ENCODE data around the gene ZNF440.
"Not testable (repeated sequence)": the region's sequence is repeated elsewhere in the genome, so short reads cannot be mapped to it uniquely, and the experiment has no call there.

ZNF440 gene

DNA sequence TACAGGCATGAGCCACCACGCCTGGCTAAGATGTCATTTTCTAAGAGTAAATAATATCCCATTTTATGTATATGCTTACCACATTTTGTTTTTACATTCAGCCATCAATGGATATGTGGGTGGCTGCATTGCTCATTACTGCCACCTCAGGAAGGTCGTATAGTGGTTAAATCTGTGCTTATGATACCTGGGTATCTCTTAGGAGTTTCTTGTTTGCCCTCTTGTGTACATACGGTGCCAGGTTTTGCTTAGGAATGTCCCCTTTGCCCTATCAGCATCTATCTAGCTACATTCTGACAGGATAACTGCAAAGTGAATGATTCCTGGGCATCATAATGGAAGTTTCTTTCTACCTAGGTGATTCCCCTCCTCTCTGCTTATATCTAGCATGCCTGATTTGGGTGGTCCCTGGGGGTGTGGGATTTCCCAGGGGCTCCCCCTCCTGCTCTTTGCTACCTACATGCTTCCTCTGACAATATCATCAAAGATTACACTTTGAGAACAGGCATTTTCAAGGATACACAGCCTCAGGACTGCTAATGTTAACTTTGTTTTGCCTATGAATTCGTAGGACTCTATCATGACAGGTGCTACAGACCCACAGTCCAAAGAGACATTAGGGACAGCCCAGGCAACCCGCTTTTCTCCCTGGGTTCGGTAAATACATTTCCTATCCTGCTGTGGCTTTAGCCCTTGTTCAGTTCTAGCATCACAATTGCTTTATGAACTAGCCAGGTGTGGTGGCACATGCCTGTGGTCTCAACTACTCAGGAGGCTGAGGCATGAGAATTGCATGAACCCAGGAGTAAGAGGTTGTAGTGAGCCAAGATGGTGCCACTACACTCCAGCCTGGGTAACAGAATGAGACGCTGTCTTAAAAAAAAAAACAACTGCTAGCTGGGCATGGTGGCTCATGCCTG, 15.1 kb downstream of the ZNF440 start:
- DNase-seq (ENCODE audit: low read depth in 2 of 3, low spot score in 1 of 3), result not testable (repeated sequence)

DNA sequence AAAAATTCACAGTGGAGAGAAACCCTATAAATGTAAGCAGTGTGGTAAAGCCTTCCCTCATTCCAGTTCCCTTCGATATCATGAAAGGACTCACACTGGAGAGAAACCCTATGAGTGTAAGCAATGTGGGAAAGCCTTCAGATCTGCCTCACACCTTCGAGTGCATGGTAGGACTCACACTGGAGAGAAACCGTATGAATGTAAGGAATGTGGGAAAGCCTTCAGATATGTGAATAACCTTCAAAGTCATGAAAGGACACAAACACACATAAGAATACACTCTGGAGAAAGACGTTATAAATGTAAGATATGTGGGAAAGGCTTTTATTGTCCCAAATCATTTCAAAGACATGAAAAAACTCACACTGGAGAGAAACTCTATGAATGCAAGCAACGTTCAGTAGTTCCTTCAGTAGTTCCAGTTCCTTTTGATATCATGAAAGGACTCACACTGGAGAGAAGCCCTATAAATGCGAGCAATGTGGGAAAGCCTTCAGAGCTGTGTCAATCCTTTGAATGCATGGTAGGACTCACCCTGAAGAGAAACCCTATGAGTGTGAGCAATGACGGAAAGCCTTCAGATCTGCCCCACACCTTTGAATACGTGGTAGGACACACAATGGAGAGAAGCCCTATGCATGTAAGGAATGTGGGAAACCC, 18.3 kb downstream of the ZNF440 start:
- DNase-seq (ENCODE audit: low read depth in 2 of 3, low spot score in 1 of 3), result no peak

GRCh38 chr19:11833541-11833940, 19.5 kb downstream of the ZNF440 start:
- no peak for DNase-seq (ENCODE audit: low read depth in 2 of 3, low spot score in 1 of 3)

DNA sequence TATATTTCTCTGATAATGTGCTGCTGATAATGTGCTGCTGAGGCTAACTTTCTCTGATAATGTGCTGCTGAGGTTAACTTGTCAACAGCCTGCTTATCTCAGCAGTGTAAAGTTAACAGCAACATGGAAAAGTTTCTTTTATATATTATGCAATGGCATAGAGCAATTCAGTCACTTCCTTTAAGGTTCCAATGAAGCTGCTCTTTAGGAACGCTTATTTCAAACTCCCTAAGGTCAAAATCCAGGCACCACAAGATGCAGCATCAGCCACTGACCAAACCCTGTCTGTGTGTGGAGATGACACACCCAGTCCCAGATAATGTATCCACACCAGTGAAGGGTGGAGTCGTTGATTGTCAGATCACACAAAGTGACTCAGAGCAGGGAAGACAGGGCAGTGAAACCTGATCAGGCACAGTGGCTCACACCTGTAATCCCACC, 21.6 kb downstream of the ZNF440 start:
- DNase-seq (ENCODE audit: low read depth in 2 of 3, low spot score in 1 of 3), result not testable (repeated sequence)

GRCh38 chr19:11843722-11844121, 29.6 kb downstream of the ZNF440 start:
- no peak for DNase-seq (ENCODE audit: low read depth in 2 of 3, low spot score in 1 of 3)

- DNase-seq (ENCODE audit: low read depth in 2 of 3, low spot score in 1 of 3), result not testable (repeated sequence)
Measured at GRCh38 chr19:11847615-11848014, 33.5 kb downstream of the ZNF440 start.

DNA sequence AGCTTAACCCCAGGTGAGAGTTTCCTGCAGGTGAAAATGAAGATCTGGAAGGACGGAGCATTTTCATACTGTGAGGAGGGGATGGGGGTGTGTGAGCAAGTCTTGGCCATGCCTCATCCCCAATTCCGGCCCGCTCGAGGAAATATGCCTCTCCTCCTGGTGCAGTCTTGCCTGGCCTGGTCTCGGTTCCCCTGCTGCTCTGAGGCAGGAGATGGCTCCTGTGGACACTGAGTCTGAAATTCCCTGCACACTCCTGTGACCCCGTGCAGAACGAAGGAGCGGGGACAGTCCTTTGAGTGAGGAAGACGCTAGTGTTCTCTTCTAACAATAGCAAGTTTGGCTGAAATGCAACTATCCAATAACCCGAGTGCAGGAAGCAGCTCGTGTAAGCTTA, 34.1 kb downstream of the ZNF440 start:
- no peak for DNase-seq (ENCODE audit: low read depth in 2 of 3, low spot score in 1 of 3)

- DNase-seq (ENCODE audit: low read depth in 2 of 3, low spot score in 1 of 3), result peak; percentile 74 to 87 (median 86)
Measured at GRCh38 chr19:11848594-11849469, 34.8 kb downstream of the ZNF440 start, which contains the start of gene ZNF439. TSS of gene ZNF439 (plus strand) at chr19:11848726. CDS start at chr19:11848868, 142 bp downstream.

DNA sequence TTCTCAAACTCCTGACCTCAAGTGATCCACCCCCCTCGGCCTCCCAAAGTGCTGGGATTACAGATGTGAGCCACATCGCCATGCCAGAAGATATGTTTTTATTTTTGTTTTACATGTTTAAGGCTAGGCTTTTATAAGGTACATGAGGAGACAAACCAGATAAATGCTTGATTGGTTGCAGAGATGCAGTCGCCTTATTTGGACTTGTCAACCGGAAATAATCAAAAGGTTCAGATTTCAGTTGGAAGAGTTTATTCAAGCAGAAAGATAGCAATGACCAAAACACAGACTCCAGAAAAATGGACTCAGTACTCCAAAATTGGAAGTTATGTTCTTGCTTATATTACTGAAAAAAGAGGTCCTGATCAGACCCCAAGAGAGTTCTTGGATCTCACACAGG, 36.2 kb downstream of the ZNF440 start:
- DNase-seq (ENCODE audit: low read depth in 2 of 3, low spot score in 1 of 3), result not testable (repeated sequence)

DNA sequence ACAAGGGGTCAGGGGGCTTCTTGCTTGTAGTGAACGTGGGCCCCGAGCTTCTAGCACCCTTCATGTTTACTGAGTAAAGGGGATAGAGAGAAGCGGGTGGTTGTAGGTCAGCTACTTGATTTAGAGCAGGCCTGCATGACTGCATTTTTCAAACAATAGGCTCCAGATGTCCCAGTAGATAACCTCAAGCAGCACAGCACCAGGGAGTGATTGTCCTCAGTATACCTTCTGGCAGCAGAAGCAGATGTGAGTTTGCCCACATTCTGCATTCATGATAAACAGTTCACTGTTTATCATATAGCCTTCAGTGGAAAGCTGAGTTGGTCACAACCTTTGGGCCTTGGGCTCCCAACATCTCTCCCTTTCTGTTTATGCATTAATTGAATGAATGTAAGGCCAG, 39.3 kb downstream of the ZNF440 start:
- no peak for DNase-seq (ENCODE audit: low read depth in 2 of 3, low spot score in 1 of 3)

GRCh38 chr19:11856596-11857250, 42.6 kb downstream of the ZNF440 start:
- DNase-seq (ENCODE audit: low read depth in 2 of 3, low spot score in 1 of 3), result no peak

DNA sequence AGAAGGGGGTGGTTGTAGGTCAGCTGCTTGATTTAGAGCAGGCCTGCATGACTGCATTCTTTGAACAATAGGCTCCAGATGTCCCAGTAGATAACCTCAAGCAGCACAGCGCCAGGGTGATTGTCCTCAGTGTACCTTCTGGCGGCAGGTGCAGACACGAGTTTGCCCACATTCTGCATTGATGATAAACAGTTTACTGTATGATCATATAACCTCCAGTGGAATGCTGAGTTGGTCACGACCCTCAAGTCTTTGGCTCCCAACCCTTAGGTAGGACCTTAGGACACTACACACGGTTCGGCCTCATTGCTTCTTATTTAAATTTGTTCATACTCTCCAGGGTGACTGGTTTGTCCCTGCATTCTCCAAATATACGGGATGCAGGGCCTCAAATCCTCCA, 46.6 kb downstream of the ZNF440 start:
- DNase-seq (ENCODE audit: low read depth in 2 of 3, low spot score in 1 of 3), result no peak

DNA sequence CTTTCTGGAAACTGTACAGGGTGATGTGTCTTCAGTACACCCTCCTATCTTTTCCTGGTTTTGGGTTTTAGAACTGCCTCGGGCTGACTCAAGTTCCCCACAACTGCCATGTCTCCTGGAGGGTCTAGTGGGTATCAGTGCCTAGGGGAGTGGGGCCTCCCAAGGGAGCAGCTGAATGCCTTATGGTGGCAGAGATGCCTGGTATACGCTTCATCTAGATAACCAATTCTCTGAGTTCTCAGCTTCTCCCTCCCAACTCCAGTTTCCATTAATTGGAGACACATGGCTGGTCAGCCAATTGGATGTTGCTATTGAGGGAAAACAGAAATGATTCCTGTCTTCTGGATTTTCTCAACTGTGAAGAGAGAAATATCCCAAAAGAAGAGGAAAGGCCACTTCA, 47.2 kb downstream of the ZNF440 start:
- no peak for DNase-seq (ENCODE audit: low read depth in 2 of 3, low spot score in 1 of 3)

DNA sequence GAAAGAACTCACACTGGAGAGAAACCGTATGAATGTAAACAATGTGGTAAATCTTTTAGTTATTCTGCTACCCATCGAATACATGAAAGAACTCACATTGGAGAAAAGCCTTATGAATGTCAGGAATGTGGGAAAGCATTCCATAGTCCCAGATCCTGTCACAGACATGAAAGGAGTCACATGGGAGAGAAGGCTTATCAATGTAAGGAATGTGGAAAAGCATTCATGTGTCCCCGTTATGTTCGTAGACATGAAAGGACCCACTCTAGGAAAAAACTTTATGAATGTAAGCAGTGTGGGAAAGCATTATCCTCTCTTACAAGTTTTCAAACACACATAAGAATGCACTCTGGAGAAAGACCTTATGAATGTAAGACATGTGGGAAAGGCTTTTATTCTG, 53.7 kb downstream of the ZNF440 start:
- DNase-seq (ENCODE audit: low read depth in 2 of 3, low spot score in 1 of 3), result not testable (repeated sequence)

DNA sequence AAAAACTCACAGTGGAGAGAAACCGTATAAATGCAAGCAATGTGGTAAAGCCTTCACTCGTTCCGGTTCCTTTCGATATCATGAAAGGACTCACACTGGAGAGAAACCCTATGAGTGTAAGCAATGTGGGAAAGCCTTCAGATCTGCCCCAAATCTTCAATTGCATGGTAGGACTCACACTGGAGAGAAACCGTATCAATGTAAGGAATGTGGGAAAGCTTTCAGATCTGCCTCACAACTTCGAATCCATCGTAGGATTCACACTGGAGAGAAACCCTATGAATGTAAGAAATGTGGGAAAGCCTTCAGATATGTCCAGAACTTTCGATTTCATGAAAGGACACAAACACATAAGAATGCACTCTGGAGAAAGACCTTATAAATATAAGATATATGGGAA, 54.1 kb downstream of the ZNF440 start:
- no peak for DNase-seq (ENCODE audit: low read depth in 2 of 3, low spot score in 1 of 3)

DNA sequence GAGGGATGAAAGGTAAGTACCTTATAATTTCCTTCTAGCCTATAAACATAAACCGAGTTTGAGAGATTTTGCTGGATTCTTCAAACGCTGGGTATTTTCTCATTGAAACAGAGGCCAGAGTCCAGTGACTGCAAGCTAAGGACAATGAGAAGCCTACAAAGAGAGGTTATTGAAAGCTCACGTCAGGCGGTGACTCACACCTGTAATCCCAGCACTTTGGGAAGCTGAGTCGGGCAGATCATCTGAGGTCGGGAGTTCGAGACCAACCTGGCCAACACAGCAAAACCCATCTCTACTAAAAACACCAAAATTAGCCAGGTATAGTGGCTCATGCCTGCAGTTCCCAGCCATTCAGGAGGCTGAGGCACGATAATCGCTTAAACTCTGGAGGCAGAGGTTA, 58.6 kb downstream of the ZNF440 start:
- DNase-seq (ENCODE audit: low read depth in 2 of 3, low spot score in 1 of 3), result no peak

- no peak for DNase-seq (ENCODE audit: low read depth in 2 of 3, low spot score in 1 of 3)
Measured at GRCh38 chr19:11873762-11874161, 59.7 kb downstream of the ZNF440 start.

GRCh38 chr19:11879687-11880266, 65.7 kb downstream of the ZNF440 start:
- DNase-seq (ENCODE audit: low read depth in 2 of 3, low spot score in 1 of 3), result peak; percentile 31 to 47 (median 34)

DNA sequence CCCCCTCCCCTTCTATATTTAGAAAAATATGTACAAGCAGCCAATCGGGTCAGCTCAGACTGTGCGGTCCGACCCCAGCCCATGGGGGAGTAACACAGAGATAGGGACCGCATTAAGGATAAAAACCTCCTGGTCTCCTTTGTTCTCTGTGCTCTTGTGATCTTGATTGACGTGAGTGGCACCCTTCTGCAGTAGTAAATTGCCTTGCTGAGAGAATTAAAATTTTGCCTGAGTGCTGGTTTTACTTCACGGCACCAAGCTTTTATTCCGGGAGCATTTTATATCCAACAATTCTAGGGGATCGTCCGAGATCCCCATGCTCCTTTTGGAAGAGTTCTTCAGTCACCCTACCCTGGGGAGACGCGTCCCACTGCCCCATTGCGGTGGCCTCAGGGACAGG, 66.5 kb downstream of the ZNF440 start:
- no peak for DNase-seq (ENCODE audit: low read depth in 2 of 3, low spot score in 1 of 3)

- DNase-seq (ENCODE audit: low read depth in 2 of 3, low spot score in 1 of 3), result peak; percentile 18 to 69 (median 44)
Measured at GRCh38 chr19:11881151-11881800, 67.2 kb downstream of the ZNF440 start.
